GM18511 (cell line): ENCODE data around the gene SULF2.

Experiments
- ATAC-seq: cut with Tn5 transposase; IDR thresholded peaks from one replicate; pipeline ENCODE4 v1.9.1; 2021; ENCODE audit warnings: mild to moderate bottlenecking, moderate library complexity; ENCODE audit not compliant: unreplicated experiment

SULF2 gene

GRCh38 chr20:47660602-47660905 lies 124.7 kb downstream of the SULF2 start:
- ATAC-seq = no peak

- ATAC-seq = no peak
These were observed 125.2 kb downstream of the SULF2 start for GRCh38 chr20:47659904-47660601.

- no peak for ATAC-seq
These were observed 129.0 kb downstream of the SULF2 start for GRCh38 chr20:47656318-47656717.

GRCh38 chr20:47655635-47656034 lies 129.6 kb downstream of the SULF2 start:
- no peak for ATAC-seq

GRCh38 chr20:47654370-47654769 lies 130.9 kb downstream of the SULF2 start:
- no peak for ATAC-seq

GRCh38 chr20:47653869-47654268 lies 131.4 kb downstream of the SULF2 start:
- no peak for ATAC-seq

DNA sequence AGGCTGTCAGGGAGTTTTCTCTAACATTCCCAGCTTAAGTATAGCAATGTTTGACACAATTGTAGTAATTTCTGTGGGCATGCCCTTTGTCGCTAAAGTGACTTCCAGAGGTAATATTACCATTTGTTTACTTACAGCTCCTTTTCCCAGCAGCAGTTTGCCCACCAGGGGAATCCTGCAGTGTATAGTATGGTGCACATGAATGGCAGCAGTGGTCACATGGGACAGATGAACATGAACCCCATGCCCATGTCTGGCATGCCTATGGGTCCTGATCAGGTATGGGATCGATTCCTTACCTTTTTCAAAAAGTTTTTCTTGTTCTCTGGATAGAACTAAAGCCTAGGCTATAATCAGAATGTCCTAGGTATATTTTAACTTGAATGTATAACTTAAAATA lies 132.5 kb downstream of the SULF2 start:
- ATAC-seq = no peak

DNA sequence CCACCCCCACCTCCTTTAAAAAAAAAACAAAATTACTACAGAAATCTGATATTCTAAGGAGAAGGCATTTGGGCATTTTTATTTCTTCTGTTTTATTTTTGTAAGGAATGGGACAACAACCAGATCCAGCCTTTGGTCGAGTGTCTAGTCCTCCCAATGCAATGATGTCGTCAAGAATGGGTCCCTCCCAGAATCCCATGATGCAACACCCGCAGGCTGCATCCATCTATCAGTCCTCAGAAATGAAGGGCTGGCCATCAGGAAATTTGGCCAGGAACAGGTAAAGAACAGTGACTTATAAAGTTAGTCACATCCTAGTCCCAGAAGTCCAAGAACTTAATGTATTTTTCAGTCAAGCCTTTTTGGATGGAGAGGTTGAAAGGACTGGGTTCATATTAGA lies 133.0 kb downstream of the SULF2 start:
- no peak for ATAC-seq

DNA sequence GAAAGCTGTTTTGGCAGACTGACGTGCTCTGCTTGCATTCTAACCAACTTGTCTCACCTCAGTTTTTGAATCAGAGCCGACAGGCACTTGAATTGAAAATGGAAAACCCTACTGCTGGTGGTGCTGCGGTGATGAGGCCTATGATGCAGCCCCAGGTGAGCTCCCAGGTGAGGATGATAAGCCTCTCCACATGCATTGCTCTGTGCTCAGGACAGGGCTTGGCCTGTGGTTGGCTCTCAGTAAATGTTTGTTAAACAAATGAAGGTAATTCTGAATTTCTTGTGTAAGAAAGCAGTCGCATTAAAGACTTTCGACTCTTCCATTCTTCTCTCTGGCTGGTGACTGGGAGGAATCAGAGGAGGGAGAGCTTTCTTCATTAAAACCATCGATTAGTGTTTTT lies 136.3 kb downstream of the SULF2 start:
- no peak for ATAC-seq

- ATAC-seq = no peak
These were observed 137.3 kb downstream of the SULF2 start for GRCh38 chr20:47647994-47648393.

DNA sequence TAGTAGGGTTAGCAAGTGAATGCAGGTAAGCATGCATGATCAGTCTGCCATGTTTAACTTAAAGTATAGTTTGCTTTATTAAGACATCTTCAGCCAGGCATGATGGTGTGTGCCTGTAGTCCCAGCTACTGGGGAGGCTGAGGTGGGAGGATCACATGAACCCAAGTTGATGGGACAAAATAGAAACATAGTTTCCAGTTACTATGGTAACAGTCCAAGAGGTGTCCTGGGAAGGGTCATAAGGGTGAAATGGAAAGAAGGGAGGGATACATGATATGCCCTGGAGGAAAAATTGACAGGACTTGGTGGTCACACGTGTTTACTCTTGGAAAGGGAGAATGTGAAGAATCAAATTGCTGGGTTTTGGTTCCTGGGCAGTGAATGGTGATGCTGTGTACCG lies 139.6 kb downstream of the SULF2 start:
- no peak for ATAC-seq

GRCh38 chr20:47642624-47643023 lies 142.7 kb downstream of the SULF2 start:
- ATAC-seq = no peak

GRCh38 chr20:47642118-47642517 lies 143.2 kb downstream of the SULF2 start:
- no peak for ATAC-seq

DNA sequence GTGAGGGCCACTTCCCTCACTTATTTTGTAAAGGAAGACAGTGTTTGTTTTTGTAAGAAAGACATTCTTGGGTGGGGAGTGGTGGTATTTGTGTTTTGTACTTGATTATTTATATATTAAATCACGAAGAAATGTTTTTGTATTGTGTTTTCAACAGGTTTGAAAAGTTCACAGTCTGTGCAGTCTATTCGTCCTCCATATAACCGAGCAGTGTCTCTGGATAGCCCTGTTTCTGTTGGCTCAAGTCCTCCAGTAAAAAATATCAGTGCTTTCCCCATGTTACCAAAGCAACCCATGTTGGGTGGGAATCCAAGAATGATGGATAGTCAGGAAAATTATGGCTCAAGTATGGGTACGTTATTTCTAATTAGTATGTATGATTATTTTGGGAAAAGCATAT lies 146.4 kb downstream of the SULF2 start:
- ATAC-seq = no peak

- no peak for ATAC-seq
These were observed 150.0 kb downstream of the SULF2 start for GRCh38 chr20:47635256-47635655.

DNA sequence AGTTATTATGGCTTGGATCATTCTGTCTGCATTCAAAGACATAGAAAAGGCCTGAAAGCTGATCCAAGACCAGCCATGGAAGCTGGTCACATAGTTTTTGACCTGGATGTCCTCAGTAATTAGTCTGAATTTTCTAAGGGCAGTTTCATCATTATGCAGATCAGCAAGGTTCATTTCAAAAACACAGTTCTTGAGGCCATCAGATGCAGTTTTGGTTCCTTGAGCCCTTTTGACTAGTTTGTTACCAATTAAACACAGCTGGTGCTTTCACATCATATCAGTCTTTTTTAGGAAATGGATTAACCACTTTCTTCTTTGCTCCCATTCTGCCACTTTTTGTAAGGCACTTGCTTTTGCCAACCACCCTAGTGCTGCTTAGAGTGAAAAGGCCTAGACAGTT lies 154.2 kb downstream of the SULF2 start:
- ATAC-seq = no peak

DNA sequence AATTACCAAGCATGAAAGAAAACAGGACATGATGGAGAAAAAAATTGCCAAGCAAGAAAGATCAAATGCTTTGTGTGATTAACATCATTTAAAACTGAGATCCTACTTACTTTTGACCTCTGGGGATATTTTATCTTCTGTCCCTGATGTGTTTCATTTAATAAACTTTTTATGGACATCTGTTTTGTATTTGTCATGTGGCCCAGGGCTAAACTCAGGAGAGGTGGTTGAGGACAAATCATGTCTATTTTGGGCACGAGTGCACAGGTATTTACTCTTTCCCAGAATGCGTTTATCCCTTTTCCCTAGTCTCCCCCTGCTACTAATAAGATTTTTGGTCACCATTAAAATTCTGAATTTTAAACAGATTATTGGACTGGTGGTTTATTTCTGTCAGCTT lies 155.4 kb downstream of the SULF2 start:
- no peak for ATAC-seq

- ATAC-seq = no peak
These were observed 157.7 kb downstream of the SULF2 start for GRCh38 chr20:47627540-47627939.

DNA sequence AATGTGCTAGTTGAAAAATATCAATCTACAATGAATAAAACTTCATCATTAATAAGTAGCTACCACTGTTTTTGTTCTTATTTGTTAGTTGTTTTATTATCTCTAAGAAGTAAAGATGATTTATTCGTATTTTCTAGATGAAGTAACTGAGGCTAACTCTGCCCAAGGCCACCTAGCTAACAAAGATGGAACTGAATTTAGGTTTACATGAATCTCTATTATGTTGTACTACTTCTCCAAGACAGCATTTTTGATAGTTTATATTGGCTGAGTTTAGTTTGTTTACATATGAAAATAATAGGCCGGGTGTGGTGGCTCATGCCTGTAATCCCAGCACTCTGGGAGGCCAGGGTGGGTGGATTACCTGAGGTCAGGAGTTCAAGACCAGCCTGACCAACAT lies 162.1 kb downstream of the SULF2 start:
- no peak for ATAC-seq

DNA sequence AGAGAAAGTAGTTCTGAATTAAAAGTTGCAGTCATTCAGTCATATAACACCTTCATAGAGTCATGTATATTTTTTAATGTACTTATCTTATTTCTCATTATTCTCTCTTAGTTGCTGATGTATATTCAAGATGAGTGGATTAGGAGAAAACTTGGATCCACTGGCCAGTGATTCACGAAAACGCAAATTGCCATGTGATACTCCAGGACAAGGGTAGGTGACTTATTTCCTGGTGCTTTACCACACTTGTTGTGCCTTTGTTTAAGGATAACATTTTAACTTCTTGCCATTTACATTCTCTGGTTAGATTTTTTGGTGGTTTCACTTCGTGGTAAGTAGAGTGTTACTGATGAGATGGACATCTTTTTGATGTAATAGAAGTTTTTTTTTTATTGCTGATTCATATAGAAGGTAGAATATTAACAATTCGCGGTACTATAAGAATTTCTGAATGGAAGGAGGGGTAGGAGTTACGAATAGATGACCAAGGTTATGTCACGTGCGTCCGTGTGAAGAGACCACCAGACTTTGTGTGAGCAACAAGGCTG lies 163.1 kb downstream of the SULF2 start:
- no peak for ATAC-seq

- no peak for ATAC-seq
These were observed 164.2 kb downstream of the SULF2 start for GRCh38 chr20:47620808-47621805.

GRCh38 chr20:47618479-47618878 lies 166.8 kb downstream of the SULF2 start:
- ATAC-seq = no peak
